Non-pigmented ciliary epithelial cell (primary cell): ENCODE data around the gene TRAIP.
"Not testable (repeated sequence)": the region's sequence is repeated elsewhere in the genome, so short reads cannot be mapped to it uniquely, and the experiment has no call there.

ENCODE experiments used
- DNase-seq: peaks from one replicate; pipeline ENCODE4 v3.0.0-alpha.2; 2010; ENCODE audit warnings: low read depth

TRAIP gene

DNA sequence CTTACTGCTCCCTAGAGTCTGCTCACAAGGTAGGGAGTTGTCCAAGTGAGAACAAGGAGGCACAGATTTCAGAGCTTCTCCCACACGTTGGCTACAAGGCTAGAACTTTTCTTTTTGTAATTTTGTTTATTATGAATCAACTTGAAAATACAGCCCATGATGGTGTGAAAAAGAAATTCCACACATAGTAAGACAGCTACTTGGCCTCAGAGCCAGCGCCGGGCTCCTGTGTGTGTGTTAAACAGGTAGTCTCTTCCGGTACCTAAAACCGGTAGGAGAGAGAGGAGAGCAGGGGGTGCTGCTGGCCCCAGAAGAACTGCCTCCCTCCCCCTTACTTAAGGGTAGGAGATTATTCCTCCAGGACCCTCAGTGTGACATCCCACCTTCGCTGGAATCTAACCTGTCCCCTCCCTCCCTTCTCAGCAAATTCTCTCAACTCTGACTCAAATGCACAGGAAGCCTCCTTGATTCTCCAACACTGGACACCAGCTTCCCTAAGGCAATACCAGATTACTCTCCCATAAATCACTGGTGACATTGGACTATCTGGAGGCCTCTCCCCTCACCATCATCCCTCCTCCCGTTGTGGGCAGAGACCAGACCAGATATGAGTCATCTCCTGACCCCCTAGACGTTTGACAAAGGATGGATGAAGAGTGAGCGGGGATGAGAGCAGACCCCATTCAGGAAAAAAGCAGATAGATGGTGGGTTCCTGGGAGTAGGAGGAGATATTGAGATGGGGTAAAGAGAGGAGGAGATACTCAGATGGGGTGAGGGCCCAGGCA is 65.5 kb downstream of the TRAIP start:
- DNase-seq = no peak

DNA sequence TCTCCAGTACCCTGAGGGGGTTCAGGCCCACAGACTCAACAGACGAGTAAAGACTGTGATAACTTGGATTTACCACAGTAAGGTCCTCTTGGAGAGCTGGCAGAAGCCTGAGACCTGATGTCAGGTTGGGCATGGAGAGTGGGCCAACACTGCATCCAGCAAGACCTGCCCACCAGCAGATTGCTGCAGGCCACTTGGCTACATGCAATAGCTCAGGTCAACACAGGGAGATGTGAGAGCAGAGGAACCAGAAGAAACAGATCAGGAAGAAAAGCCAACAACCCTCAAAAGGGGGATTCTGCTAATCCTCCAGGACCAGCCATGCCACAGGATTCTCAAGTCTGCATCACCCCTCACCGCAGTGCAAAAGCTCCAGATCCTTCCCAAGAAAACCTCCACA is 68.3 kb downstream of the TRAIP start:
- DNase-seq = no peak

DNA sequence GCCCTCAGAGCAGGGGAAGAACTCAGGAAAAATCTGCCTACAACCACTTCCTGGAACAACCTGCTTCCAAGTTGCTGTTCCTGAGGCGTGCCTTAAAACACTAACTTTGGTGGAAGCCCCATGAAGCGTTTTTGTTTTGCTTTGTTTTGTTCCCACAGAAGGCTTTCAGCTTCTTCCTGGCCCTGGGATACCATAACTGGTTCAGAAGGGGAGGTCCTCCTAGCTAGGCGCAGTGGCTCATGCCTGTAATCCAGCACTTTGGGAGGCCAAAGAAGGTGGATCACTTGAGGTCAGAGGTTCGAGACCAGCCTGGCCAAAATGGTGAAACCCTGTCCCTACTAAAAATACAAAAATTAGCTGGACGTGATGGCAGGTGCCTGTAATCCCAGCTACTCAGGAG is 68.8 kb downstream of the TRAIP start:
- DNase-seq = no peak

DNA sequence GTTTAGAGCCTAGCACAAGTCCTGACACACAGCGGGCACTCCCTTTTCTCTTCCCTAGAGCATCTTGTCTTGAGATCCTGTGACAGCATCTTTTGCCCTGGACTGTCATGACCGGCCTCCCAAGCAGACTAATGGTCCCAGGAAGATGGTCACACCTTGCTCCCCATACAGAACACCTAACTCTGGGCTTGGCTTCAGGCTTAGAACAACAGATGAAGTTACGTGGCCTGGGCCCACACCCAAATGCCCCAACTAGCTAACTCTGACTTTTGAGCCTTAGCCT is 69.2 kb downstream of the TRAIP start:
- no peak for DNase-seq

DNA sequence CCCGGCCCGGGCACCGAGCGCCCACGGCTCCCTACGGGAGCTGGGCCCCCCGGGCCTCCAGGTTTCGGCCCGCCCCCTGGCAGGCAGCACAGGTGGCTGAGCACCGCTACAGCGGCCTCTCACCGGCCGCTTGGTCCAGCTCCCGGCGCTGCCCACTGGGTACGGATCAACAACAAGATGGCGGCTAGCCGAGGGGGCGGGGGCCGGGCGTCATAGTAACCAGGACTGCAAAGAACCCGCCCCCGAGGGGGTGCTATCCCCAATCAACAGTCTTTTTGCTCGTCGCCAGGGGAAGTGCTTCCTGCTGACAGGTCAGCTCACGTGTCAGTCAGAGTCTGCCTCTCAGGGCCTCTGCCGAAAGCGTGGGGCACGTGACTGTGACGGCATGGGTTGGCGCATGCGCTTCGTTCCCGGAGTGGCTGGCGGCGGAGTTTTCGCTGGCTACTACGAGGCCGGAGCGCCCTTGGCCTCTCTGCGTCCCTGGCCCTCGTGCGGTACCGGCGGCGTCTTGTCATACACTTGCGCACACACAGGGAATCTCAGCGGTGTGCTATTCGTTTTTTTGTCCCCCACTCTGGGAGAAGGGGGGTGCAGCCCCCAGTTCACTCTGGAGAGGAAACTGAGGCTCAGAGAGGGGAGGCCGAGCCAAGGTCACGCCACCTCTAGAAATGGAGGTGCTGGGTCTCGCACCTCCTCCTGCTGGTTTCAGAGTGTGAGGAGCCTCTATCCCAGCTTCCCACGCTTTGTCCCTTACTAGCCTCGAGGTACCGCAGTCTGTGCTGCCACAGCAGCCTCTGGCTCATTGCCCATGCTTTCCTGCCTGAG is 69.8 kb downstream of the TRAIP start, which contains the start of gene IP6K1:
IP6K1 (minus strand) TSS at position 186 of the 825 bp plus-strand sequence. CDS start 38,502 bp downstream, outside the sequence.
- peak; percentile 100 for DNase-seq

DNA sequence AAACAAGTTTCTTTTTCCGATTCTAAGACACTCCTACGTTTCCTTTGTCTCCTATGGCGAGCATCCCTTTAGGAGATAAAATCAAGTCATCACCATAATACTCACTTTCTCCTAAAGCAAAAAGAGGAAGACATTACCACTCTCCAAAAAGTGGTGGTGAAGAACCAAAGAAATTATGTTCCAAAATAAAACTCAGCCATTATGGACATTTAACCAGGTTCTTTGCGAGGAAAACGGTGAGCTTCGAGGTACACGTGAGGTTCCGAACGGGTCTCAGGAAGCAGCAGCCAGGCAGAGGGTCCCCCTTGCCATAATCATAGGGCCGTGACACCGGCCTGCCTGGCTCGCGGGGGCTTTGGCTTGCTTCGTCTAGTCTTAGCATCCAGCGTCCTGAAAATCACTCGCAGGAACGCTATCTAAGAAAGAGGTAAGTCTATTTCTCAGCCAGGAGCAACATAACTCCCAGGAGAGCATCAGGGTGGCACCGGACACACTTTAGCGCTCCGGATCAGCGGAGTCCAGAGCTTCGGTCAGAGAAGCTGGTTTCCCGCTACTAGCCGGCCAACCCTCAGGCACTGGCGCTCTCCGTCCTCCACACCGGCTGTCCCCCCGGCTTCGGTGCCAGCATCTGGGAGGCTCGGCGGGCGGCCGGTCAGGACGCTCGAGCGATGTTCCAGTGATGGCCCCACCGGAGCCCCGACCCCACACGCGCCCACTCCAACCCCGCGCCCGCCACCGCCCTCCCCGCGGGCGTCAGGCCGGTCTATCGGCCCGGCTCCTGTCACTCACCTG is 70.6 kb downstream of the TRAIP start:
- DNase-seq = no peak

DNA sequence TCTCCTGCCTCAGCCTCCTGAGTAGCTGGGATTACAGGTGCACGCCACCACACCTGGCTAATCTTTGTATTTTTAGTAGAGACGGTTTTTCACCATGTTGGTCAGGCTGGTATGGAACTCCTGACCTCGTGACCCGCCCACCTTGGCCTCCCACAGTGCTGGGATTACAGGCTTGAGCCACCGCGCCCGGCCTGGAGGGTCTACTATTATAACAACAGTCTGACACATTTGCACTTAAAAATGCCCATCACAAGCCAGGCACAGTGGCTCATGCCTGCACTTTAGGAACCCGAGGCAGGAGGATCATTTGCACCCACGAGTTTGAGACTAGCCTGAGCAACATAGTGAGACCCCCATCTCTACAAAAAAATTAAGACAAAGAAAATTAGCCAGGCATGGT is 74.1 kb downstream of the TRAIP start:
- DNase-seq = not testable (repeated sequence)

DNA sequence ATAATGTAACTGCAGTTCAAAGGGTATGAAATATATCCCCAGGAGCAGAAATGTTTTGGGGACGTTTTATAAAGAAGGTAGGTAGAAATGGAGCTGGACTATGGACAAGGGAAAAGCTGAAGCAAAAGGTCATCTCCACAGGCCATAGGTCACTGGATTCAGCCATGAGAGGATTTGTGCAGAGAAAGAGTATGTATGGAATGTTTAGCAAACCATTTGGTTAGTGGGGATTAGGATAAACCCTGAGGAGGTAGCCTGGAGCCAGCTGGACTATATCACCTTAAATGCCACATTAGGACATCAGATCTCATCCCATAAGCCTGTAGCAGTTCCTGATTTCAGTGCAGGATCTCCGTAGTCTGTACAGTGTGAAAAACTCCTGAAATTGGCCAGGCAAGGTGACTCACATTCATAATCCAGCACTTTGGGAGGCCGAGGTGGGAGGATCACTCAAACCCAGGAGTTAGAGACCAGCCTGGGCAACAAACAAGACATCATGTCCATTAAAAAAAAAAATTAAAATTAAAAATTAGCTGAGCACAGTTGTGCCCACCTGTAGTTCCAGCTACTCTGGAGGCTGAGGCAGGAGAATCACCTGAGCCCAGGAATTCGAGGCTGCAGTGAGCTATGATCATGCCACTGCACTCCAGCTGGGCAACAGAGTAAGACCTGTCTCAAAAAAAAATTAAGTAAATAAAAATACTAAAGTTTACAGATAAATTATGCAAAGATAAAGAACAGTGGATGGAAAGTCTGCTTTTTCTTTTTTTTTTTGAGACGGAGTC is 74.8 kb downstream of the TRAIP start:
- no peak for DNase-seq

DNA sequence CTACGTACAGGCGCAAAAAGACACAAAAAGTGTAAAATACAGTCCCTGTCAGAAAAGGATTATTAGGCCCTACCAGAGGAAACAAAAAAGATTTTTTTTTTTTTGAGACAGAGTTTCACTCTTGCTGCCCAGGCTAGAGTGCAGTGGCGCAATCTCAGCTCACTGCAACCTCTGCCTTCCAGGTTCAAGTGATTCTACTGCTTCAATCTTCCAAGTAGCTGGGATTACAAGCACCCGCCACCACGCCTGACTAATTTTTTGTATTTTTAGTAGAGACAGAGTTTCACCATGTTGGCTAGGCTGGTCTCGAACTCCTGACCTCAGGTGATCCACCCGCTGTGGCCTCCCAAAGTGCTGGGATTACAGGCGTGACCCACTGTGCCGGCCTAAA is 75.4 kb downstream of the TRAIP start:
- not testable (repeated sequence) for DNase-seq

DNA sequence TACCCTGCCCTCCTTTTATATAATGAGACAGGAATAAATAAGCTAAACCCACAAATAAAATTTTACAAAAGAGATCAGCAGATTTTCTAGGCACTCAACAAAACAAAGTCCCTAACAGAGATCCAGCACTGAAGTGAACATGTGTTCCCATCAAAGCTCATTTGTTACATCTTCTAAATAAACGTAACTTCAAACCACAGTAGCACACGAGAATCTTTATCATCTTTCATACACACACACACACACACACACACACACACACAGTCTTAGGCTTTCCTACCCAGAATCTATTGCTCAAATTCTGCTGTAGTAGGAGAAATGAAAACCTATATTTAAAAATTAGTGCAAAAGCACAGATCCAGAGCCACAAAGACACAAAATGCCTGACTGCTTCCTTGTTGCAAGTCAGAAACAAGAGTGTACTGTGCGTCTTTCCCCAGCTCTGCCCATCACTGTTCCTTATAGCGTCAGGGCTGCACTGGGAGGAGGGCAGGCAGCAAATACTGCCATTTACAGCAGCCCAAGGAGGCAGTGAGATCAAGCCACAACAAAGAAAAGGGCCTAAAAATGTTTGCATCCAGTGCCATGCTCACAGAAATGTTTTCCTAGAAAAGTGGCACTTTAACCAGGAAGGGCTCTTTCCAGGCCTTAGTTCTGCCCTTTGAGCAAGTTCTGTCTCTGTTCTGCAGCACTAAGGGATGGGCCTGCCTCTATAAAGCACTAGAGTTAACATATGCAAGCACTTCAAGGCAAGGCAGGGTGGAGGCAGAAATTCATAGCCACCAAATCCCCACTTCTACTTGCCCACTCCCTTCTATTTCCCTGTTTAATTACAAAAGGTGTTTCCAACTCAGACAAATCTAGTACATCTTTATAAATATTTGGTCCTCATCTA is 76.0 kb downstream of the TRAIP start:
- DNase-seq = no peak

DNA sequence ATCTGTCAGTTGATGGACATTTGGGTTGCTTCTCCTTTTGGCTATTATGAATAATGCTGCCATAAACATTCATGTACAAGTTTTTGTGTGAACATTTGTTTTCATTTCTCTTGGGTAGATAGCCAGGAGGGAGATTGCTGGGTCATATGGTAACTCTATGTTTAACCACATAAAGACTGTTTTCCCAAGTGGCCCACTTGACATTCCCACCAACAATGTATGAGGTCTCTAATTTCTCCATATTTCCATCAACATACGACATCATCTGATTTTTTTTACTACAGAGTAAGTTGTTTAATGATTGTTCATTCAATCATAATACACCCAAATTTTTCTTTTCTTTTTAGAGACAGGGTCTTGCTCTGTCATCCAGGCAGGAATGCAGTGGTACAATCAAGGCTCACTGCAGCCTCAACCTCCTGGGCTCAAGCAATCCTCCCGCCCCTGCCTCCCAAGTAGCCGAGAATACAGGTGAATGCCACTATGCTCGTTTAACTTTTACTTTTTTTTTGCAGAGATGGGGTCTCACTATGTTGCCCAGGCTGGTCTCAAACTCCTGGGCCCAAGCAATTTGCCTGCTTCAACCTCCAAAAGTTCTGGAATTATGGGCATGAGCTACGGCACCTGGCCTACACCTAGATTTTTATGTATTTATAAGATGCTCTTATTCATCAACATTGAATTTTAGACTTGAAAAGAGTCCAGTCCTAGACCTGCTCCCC is 76.8 kb downstream of the TRAIP start:
- DNase-seq = no peak
